ENCODE measurements around the gene PTPN18.

- TF ChIP-seq POLR2A (IDR thresholded peaks at IDR 0.05) (no peak), CTCF (IDR thresholded peaks at IDR 0.05) (no peak), EP300 (IDR thresholded peaks at IDR 0.05) (no peak)
These were observed 37.0 kb upstream of the PTPN18 start for GRCh38 chr2:130318906-130319305.

All from stomach (tissue), 4 donors.